Liver (tissue), 9 donors: ENCODE measurements around the gene ZNF280D. TPM values are rescaled to one million over a fixed set of nuclear protein-coding genes. Genes with fewer than 3 reads are reported as not detected.

Experiments
- DNase-seq: peaks from one replicate; pipeline ENCODE4 v3.0.0-alpha.2; 2017; ENCODE audit warnings: low spot score
- H3K27ac ChIP-seq, 2 donors: one replicate each; pipeline ENCODE4 v1.7.0; 2013; ENCODE audit warnings: inconsistent platforms in 2 of 2, low read length in 2 of 2, control low read depth in 1 of 2, low read depth in 1 of 2, mild to moderate bottlenecking in 1 of 2
- H3K27me3 ChIP-seq, 4 donors: one replicate each; pipeline versions ENCODE4 v1.6.1 to v1.7.0; 2013; ENCODE audit warnings: low read length in 3 of 4, inconsistent platforms in 1 of 4, mild to moderate bottlenecking in 1 of 4, moderate library complexity in 1 of 4; ENCODE audit not compliant: control insufficient read depth in 4 of 4, insufficient read depth in 4 of 4
- H3K36me3 ChIP-seq, 4 donors: one replicate each; pipeline versions ENCODE4 v1.6.1 to v1.7.0; 2013; ENCODE audit warnings: low read length in 3 of 4, mild to moderate bottlenecking in 3 of 4, low read depth in 1 of 4, moderate library complexity in 1 of 4; ENCODE audit not compliant: control insufficient read depth in 4 of 4, insufficient read depth in 3 of 4
- H3K4me1 ChIP-seq, 4 donors: one replicate each; pipeline versions ENCODE4 v1.6.1 to v1.7.0; 2013; ENCODE audit warnings: low read length in 3 of 4, mild to moderate bottlenecking in 3 of 4, moderate library complexity in 1 of 4; ENCODE audit not compliant: control insufficient read depth in 4 of 4, insufficient read depth in 4 of 4
- H3K4me3 ChIP-seq, 3 donors: one replicate each; pipeline versions ENCODE4 v1.6.1 to v1.7.0; 2013; ENCODE audit warnings: low read length in 3 of 3, control low read depth in 1 of 3, low read depth in 1 of 3, mild to moderate bottlenecking in 1 of 3
- H3K9ac ChIP-seq, 2 donors: one replicate each; pipeline ENCODE4 v1.7.0; 2013; ENCODE audit warnings: low read length in 2 of 2, mild to moderate bottlenecking in 2 of 2, moderate library complexity in 2 of 2, control low read depth in 1 of 2, low read depth in 1 of 2
- H3K9me3 ChIP-seq, 4 donors: one replicate each; pipeline versions ENCODE4 v1.6.1 to v1.7.0; 2013; ENCODE audit warnings: low read length in 3 of 4; ENCODE audit not compliant: control insufficient read depth in 4 of 4
- ATF3 ChIP-seq: IDR thresholded peaks from 2 replicates; pipeline ENCODE4 v1.6.1; 2016; ENCODE audit warnings: antibody characterized with exemption
- CTCF ChIP-seq: fragments of 150-350 bp; IDR thresholded peaks from 2 replicates; pipeline ENCODE4 v1.5.1; 2017; ENCODE audit warnings: improper control_type of control experiment, low read depth, low read length; ENCODE audit not compliant: missing input control
- EGR1 ChIP-seq, 2 donors: IDR thresholded peaks; 2 replicates each; pipeline ENCODE4 v1.6.1; 2016 to 2018; ENCODE audit warnings: antibody characterized with exemption in 2 of 2, low read depth in 2 of 2
- FOXA1 ChIP-seq: IDR thresholded peaks from 2 replicates; pipeline ENCODE4 v1.6.1; 2016; ENCODE audit warnings: antibody characterized with exemption
- FOXA2 ChIP-seq: IDR thresholded peaks from 2 replicates; pipeline ENCODE4 v1.6.1; 2016; ENCODE audit warnings: antibody characterized with exemption
- HNF4A ChIP-seq, 2 donors: conservative IDR thresholded peaks; 2 replicates each; pipeline ENCODE4 v1.6.1; 2016; ENCODE audit warnings: antibody characterized with exemption in 2 of 2, mild to moderate bottlenecking in 2 of 2
- HNF4G ChIP-seq: IDR thresholded peaks from 2 replicates; pipeline ENCODE4 v1.6.1; 2016; ENCODE audit warnings: antibody characterized with exemption
- MAX ChIP-seq: IDR thresholded peaks from 2 replicates; pipeline ENCODE4 v1.6.1; 2016; ENCODE audit warnings: antibody characterized with exemption
- NR2F2 ChIP-seq: IDR thresholded peaks from 2 replicates; pipeline ENCODE4 v1.6.1; 2016; ENCODE audit warnings: antibody characterized with exemption
- RAD21 ChIP-seq, 2 donors: IDR thresholded peaks; 2 replicates each; pipeline ENCODE4 v1.6.1; 2016; ENCODE audit warnings: antibody characterized with exemption in 2 of 2, mild to moderate bottlenecking in 2 of 2
- REST ChIP-seq: IDR thresholded peaks from 2 replicates; pipeline ENCODE4 v1.6.1; 2016; ENCODE audit warnings: antibody characterized with exemption, mild to moderate bottlenecking
- RXRA ChIP-seq, 2 donors: IDR thresholded peaks; 2 replicates each; pipeline ENCODE4 v1.6.1; 2017 to 2018; ENCODE audit warnings: antibody characterized with exemption in 2 of 2, mild to moderate bottlenecking in 1 of 2
- SP1 ChIP-seq: IDR thresholded peaks from 2 replicates; pipeline ENCODE4 v1.6.1; 2018; ENCODE audit warnings: antibody characterized with exemption, mild to moderate bottlenecking
- TAF1 ChIP-seq: conservative IDR thresholded peaks from 2 replicates; pipeline ENCODE4 v1.6.1; 2016; ENCODE audit warnings: antibody characterized with exemption, mild to moderate bottlenecking
- YY1 ChIP-seq: IDR thresholded peaks from 2 replicates; pipeline ENCODE4 v1.6.1; 2016; ENCODE audit warnings: antibody characterized with exemption, mild to moderate bottlenecking
- ZBTB33 ChIP-seq: IDR thresholded peaks from 2 replicates; pipeline ENCODE4 v1.6.1; 2016; ENCODE audit warnings: antibody characterized with exemption
- WGBS: extraction: QIAGEN DNeasy Blood & Tissue Kit; methylation state at CpG from one replicate; pipeline ENCODE4 v1.1.7; 2013; 5-methylcytosine and 5-hydroxymethylcytosine counted together
- polyA plus RNA-seq, 2 donors: library from polyadenylated mRNA; stranded (reverse) in 1 of 2; unstranded in 1 of 2; fragments of 200-250 nt in 1 of 2; fragments of >200 nt in 1 of 2; fragmentation: Nextera tagmentation in 1 of 2; extraction: Ambion mirVana in 1 of 2; gene quantifications; one replicate each; pipeline versions ENCODE4 v1.2.1 to v1.2.3, GENCODE V29; 2013 to 2015
- total RNA-seq, 2 donors: library from RNA; depleted of rRNA; stranded (reverse); fragments of >200 nt; gene quantifications; one replicate each; pipeline ENCODE4 v1.2.3, GENCODE V29; 2014
- donor health status: healthy.
- donor health status: healthy.
- donor health status: healthy.
- donor health status: healthy.
- donor health status: healthy.

Gene ZNF280D
- total and polyA plus RNA-seq, 4 donors: 5.2 to 32.6 (median 18.9) TPM

- Histone ChIP-seq H3K36me3 (no peaks in the 10 kb centered on the region), H3K4me3 (no peak overlapping the region), H3K4me1 (no peaks in the 10 kb centered on the region), H3K27me3 (no peaks in the 10 kb centered on the region), H3K27ac (no peak overlapping the region), H3K9ac (no peak overlapping the region), H3K9me3 (no peaks in the 10 kb centered on the region)
- TF ChIP-seq RAD21 (IDR thresholded peaks at IDR 0.05): no peak
- no peak for TF ChIP-seq HNF4G
- TF ChIP-seq CTCF: no peak
- no peak for TF ChIP-seq HNF4A (conservative IDR thresholded peaks at IDR 0.05)
- no peak for TF ChIP-seq TAF1
- WGBS: 95% methylated on average over 1 of the region's 1 CpG
- DNase-seq: no peak
Observed at GRCh38 chr15:56763141-56763895, 30.0 kb upstream of the ZNF280D start.

- Histone ChIP-seq H3K9ac (no peak overlapping the region), H3K27ac (no peak overlapping the region)
Observed at GRCh38 chr15:56760186-56760585, 26.9 kb upstream of the ZNF280D start.

More at GRCh38 chr15:56760186-56760585, 26.9 kb upstream of the ZNF280D start:
- Histone ChIP-seq H3K4me1 (no peaks in the 10 kb centered on the region), H3K4me3 (no peak overlapping the region), H3K9me3 (no peaks in the 10 kb centered on the region), H3K36me3 (no peaks in the 10 kb centered on the region), H3K27me3 (no peaks in the 10 kb centered on the region)
- TF ChIP-seq YY1 (no peak), FOXA1 (no peak), RXRA (IDR thresholded peaks at IDR 0.05) (no peak), EGR1 (IDR thresholded peaks at IDR 0.05; ENCODE audit: low read depth in 2 of 2) (no peak), TAF1 (no peak), MAX (no peak), HNF4A (conservative IDR thresholded peaks at IDR 0.05) (no peak), SP1 (no peak), ZBTB33 (no peak), NR2F2 (no peak), CTCF (no peak), FOXA2 (no peak), ATF3 (no peak), REST (no peak)
- DNase-seq: no peak
